AG09309 (cell line): ENCODE results near the gene FAM171A2.

Source experiments
- DNase-seq: peaks from one replicate; pipeline ENCODE4 v3.0.0-alpha.2; 2010; ENCODE audit warnings: low read depth
- H3K4me3 ChIP-seq: 2 replicates; pipeline ENCODE4 v1.5.1; 2011; ENCODE audit warnings: mild to moderate bottlenecking, low read depth, low read length, moderate library complexity; ENCODE audit not compliant: control insufficient read depth
- CTCF ChIP-seq: IDR thresholded peaks from 2 replicates; pipeline ENCODE4 v1.5.1; 2011; ENCODE audit warnings: mild to moderate bottlenecking, low read depth, low read length, inconsistent platforms; ENCODE audit not compliant: insufficient read depth, control insufficient read depth; ENCODE audit errors: missing control alignments

Gene FAM171A2

GRCh38 chr17:44379887-44380286 lies 16.2 kb upstream of the FAM171A2 start:
- H3K4me3 ChIP-seq = no peak overlapping the region
- no peak for DNase-seq
- no peak for TF ChIP-seq CTCF

- DNase-seq = no peak
Observed at GRCh38 chr17:44378171-44378705, 14.6 kb upstream of the FAM171A2 start.

GRCh38 chr17:44376779-44377178 lies 13.1 kb upstream of the FAM171A2 start:
- H3K4me3 ChIP-seq = no peak overlapping the region
- TF ChIP-seq CTCF = no peak
- DNase-seq = no peak

More at GRCh38 chr17:44378171-44378705, 14.6 kb upstream of the FAM171A2 start:
- H3K4me3 ChIP-seq = no peak overlapping the region
- no peak for TF ChIP-seq CTCF

- H3K4me3 ChIP-seq = no peak overlapping the region
- TF ChIP-seq CTCF = peak; percentile 56
- DNase-seq = no peak
Observed at GRCh38 chr17:44376124-44376523, 12.5 kb upstream of the FAM171A2 start.

GRCh38 chr17:44375196-44376017 lies 11.8 kb upstream of the FAM171A2 start:
- TF ChIP-seq CTCF = no peak
- no peak overlapping the region for H3K4me3 ChIP-seq
- no peak for DNase-seq

GRCh38 chr17:44374306-44375195 lies 10.9 kb upstream of the FAM171A2 start:
- DNase-seq = no peak
- TF ChIP-seq CTCF = no peak
- no peak overlapping the region for H3K4me3 ChIP-seq
